OCI-LY7 (cell line): Measurements from ENCODE around the gene CDT1.

Source experiments
- CTCF ChIP-seq: fragments of 200-600 bp; sonication (generic); conservative IDR thresholded peaks from 2 replicates; pipeline ENCODE4 v1.5.1; 2014; ENCODE audit warnings: mild to moderate bottlenecking, antibody characterized with exemption, low read length, moderate library complexity, mixed read lengths
- EZH2phosphoT487 ChIP-seq: fragments of 200-600 bp; sonication (generic); IDR thresholded peaks from 2 replicates; pipeline ENCODE4 v1.6.1; 2018; ENCODE audit warnings: low read depth, borderline replicate concordance, mild to moderate bottlenecking, mixed run types, antibody characterized with exemption, low read length, moderate library complexity, mixed read lengths

DNA sequence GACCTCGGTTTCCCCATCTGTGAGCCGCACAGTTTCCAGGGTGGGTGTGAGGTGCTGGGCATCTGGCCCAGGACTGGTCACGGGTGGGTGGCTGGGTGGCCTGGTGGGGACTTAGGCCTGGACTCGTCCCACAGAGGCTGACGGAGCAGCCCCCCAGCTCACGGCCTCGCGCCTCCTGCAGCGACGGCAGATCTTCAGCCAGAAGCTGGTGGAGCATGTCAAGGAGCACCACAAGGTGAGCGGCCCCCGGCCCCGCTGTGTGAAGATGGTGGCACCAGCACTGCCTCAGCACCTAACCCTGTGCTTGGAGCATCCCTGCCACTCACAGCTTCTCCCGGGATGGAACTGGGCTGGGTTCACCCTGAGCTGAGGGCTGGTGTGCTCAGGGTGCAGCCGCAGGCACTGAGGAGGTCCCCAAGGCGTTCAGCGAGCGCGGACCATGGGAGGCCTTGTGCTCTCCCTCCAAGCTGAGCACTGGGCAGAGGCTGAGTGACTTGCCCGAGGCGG, 2.4 kb downstream of the CDT1 start:
- no peak for TF ChIP-seq CTCF
- no peak for TF ChIP-seq EZH2phosphoT487
